Cardiac muscle cell (in vitro differentiated cells and primary cell): ENCODE data around the gene HSD17B12. TPM values are rescaled to one million over a fixed set of nuclear protein-coding genes. Genes with fewer than 3 reads are reported as not detected.
A peak's percentile ranks its signal among the peaks of the same experiment; 100 is the strongest.

Experiments used
- DNase-seq, 2 donors: peaks; one replicate each; pipeline versions ENCODE4 v3.0.0 to v3.0.0-alpha.2; 2010 to 2017; ENCODE audit warnings: low read depth in 1 of 2, low spot score in 1 of 2
- H3K27ac ChIP-seq: fragments of 200-600 bp; sonication (generic); 2 replicates; pipeline ENCODE4 v1.5.1; 2016
- H3K27me3 ChIP-seq: fragments of 200-600 bp; sonication (generic); 2 replicates; pipeline ENCODE4 v1.6.0; 2016; ENCODE audit warnings: control low read depth
- H3K36me3 ChIP-seq: fragments of 200-600 bp; sonication (generic); 2 replicates; pipeline ENCODE4 v1.5.1; 2016; ENCODE audit warnings: control low read depth
- H3K4me1 ChIP-seq: fragments of 200-600 bp; sonication (generic); 2 replicates; pipeline ENCODE4 v1.8.1; 2017; ENCODE audit warnings: low read depth, mild to moderate bottlenecking, mixed run types
- H3K4me3 ChIP-seq: fragments of 200-600 bp; sonication (generic); 2 replicates; pipeline ENCODE4 v1.5.1; 2016; ENCODE audit warnings: mild to moderate bottlenecking
- H3K9me3 ChIP-seq: fragments of 200-600 bp; sonication (generic); 2 replicates; pipeline ENCODE4 v1.5.1; 2017; ENCODE audit warnings: low read depth, mild to moderate bottlenecking, control low read depth
- CTCF ChIP-seq: IDR thresholded peaks from 2 replicates; pipeline ENCODE4 v1.5.1; 2012; ENCODE audit warnings: low read depth, mild to moderate bottlenecking, low read length
- polyA plus RNA-seq: library from polyadenylated mRNA; unstranded; fragments of >200 nt; fragmentation: Nextera tagmentation; extraction: Ambion mirVana; gene quantifications from 2 replicates; pipeline ENCODE4 v1.2.1, GENCODE V29; 2016
- total RNA-seq: library from RNA; depleted of rRNA; stranded (reverse); fragments of >200 nt; gene quantifications from 2 replicates; pipeline ENCODE4 v1.2.3, GENCODE V29; 2016

The HSD17B12 gene
- total and polyA plus RNA-seq, 2 experiments from 2014 or later: 68.9 to 89.0 TPM

DNA sequence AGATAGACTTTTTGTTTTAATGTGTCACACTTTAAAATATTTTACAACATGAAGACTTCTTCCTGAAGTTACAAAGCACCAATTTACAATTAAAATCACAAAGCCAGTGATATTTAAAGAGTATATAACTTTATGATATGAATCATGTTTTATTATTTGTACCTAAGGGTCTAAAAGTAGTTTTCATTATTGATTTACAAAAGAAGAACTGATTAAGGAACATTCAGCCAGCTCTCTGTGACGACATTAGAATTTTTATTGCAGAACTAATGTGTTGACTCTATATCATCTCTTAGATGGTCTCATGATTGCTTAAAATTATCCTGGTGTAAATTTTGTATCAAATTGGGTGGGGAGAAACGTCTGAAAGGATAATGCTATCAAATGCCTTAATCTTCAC is 117.3 kb downstream of the HSD17B12 start:
- Histone ChIP-seq H3K4me3 (no peak overlapping the region), H3K4me1 (no peaks in the 10 kb centered on the region), H3K27me3 (no peaks in the 10 kb centered on the region), H3K36me3 (peaks cover 8% of the 10 kb centered on the region), H3K9me3 (no peaks in the 10 kb centered on the region), H3K27ac (no peak overlapping the region)
- no peak for DNase-seq
- TF ChIP-seq CTCF: no peak

- Histone ChIP-seq H3K27me3 (no peaks in the 10 kb centered on the region), H3K4me1 (no peaks in the 10 kb centered on the region), H3K9me3 (no peaks in the 10 kb centered on the region), H3K27ac (no peak overlapping the region), H3K36me3 (peaks cover 8% of the 10 kb centered on the region), H3K4me3 (no peak overlapping the region)
- peak; percentile 25 to 44 for DNase-seq
- peak; percentile 49 for TF ChIP-seq CTCF
Measured at GRCh38 chr11:43802509-43802908, 122.0 kb downstream of the HSD17B12 start.

- H3K27ac ChIP-seq: no peak overlapping the region
- H3K36me3 ChIP-seq: peaks cover under 1% of the 10 kb centered on the region
- H3K27me3 ChIP-seq: no peaks in the 10 kb centered on the region
- no peak overlapping the region for H3K4me3 ChIP-seq
- no peaks in the 10 kb centered on the region for H3K4me1 ChIP-seq
- TF ChIP-seq CTCF: no peak
- no peak for DNase-seq
- no peaks in the 10 kb centered on the region for H3K9me3 ChIP-seq
Measured at GRCh38 chr11:43803766-43804165, 123.2 kb downstream of the HSD17B12 start.

GRCh38 chr11:43806976-43807375 is 126.4 kb downstream of the HSD17B12 start:
- no peaks in the 10 kb centered on the region for H3K4me1 ChIP-seq
- no peak for DNase-seq
- H3K27me3 ChIP-seq: no peaks in the 10 kb centered on the region
- H3K9me3 ChIP-seq: no peaks in the 10 kb centered on the region
- H3K27ac ChIP-seq: no peak overlapping the region
- no peaks in the 10 kb centered on the region for H3K36me3 ChIP-seq
- TF ChIP-seq CTCF: no peak
- H3K4me3 ChIP-seq: no peak overlapping the region

DNA sequence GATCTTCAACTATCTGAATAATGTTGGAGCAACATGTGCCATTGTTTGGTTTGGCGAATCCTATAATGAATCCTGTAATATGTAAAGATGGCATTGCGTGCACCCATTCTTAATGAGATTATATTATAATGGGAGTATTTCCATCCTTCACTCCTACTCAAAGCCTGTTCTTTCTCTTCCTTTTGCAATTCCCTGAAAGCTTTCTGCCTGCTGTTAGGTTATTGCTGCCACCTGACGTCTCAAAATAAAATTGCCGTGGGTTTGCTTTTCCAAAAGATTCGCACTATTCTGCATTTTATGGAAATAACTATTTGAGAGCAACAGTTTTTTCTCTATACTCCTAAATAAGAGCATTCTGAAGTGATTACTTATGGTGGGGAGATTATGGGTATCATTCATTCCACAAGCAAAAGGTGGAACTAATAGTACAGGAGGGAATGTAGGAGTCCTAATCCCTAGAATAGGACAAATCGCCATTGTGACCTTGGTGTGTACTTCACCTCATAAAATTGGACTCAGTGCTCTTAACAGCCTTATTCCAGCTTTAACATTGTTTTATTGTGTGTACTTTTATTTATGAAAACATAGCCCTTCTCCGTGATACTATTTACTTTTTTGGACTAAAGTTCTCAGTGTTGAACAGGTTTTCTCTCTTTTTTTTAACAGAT is 130.5 kb downstream of the HSD17B12 start:
- TF ChIP-seq CTCF: peak; percentile 43
- Histone ChIP-seq H3K4me1 (no peaks in the 10 kb centered on the region), H3K27me3 (no peaks in the 10 kb centered on the region), H3K27ac (peak overlapping the region; percentile 11), H3K9me3 (no peaks in the 10 kb centered on the region), H3K36me3 (peaks cover 9% of the 10 kb centered on the region), H3K4me3 (no peak overlapping the region)
- DNase-seq: peak; percentile 7 to 37

DNA sequence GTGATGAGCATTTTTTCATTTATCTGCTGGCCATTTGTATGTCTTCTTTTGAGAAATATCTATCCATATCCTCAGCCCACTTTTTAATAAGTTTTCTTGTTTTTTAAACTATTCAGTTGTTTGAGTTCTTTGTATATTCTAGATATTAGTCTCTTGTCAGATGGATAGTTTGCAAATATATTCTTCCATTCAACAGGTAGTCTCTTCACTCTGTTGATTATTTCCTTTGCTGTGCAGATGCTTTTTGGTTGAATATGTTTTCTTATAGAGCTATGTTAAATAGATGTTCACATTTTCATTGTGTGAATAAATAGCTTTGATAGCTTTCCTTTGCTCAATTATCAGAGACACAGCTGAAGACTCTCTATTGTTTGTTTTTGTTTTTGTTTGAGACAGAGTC is 131.9 kb downstream of the HSD17B12 start:
- Histone ChIP-seq H3K4me1 (no peaks in the 10 kb centered on the region), H3K9me3 (no peaks in the 10 kb centered on the region), H3K36me3 (peaks cover 11% of the 10 kb centered on the region), H3K27me3 (no peaks in the 10 kb centered on the region), H3K27ac (no peak overlapping the region), H3K4me3 (no peak overlapping the region)
- no peak for DNase-seq
- no peak for TF ChIP-seq CTCF
